ACHN (cell line): ENCODE measurements around the gene ZNF540.
"Not testable (repeated sequence)": the region's sequence is repeated elsewhere in the genome, so short reads cannot be mapped to it uniquely, and the experiment has no call there.

Source experiments
- DNase-seq: peaks from one replicate; pipeline ENCODE4 v3.0.0-alpha.2; 2015
- in situ Hi-C: cut with HindIII; loops from 2 replicates; pipeline ENCODE4 v1.10.0; 2017; ENCODE audit warnings: low sequenced_read_pairs, low pct_ligation_motif_present, low pct_unique_long_range_greater_than_20kb

The ZNF540 gene

GRCh38 chr19:37594304-37594981 lies at the start of gene ZNF540, which contains the start of gene ZNF571:
TSS of gene ZNF540 (plus strand) at chr19:37594876. CDS start at chr19:37598448, 3,572 bp downstream.
TSS of gene ZNF571 (minus strand) at chr19:37594792. CDS start at chr19:37586676, 8,116 bp downstream.
- DNase-seq = peak; percentile 86
- in situ Hi-C loops = no loop called here

- in situ Hi-C loops = no loop called here
- DNase-seq = no peak
Observed at GRCh38 chr19:37551129-37551993, 43.3 kb upstream of the ZNF540 start.

DNA sequence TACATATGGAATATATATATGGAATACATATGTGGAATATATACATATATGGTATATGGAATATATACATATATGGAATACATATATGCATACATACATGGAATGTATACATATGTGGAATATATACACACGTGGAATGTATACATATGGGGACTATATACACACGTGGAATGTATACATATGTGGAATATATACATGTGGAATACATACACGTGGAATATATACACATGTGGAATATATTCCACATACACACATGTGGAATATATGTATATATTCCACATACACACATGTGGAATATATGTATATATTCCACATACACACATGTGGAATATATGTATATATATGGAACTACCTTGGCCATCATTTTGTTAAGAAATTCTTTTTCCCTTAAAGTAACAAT lies 31.2 kb upstream of the ZNF540 start:
- in situ Hi-C loops = no loop called here

GRCh38 chr19:37564624-37565369 lies 29.9 kb upstream of the ZNF540 start:
- in situ Hi-C loops = no loop called here
- no peak for DNase-seq

More for the DNA sequence above, 31.2 kb upstream of the ZNF540 start:
- no peak for DNase-seq

DNA sequence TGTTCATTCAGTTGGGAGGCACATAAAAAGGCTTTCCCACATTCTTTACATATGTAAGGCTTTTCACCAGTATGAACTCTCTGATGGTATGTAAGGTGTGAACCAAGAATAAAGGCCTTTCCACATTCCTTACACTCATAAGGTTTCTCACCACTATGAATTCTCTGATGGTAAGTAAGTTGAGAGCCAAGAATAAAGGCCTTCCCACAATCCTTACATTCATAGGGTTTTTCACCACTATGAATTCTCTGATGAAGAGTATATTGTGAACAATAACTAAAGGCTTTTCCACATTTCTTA lies 29.4 kb upstream of the ZNF540 start:
- in situ Hi-C loops = no loop called here
- no peak for DNase-seq

GRCh38 chr19:37572203-37572602 lies 22.5 kb upstream of the ZNF540 start:
- DNase-seq = no peak
- in situ Hi-C loops = no loop called here

- in situ Hi-C loops = no loop called here
- DNase-seq = no peak
Observed at GRCh38 chr19:37583340-37583739, 11.3 kb upstream of the ZNF540 start.

GRCh38 chr19:37593996-37594303 lies 726 bp upstream of the ZNF540 start:
- in situ Hi-C loops = no loop called here
- DNase-seq = no peak

GRCh38 chr19:37594982-37595382 lies 306 bp downstream of the ZNF540 start:
- peak; percentile 1 for DNase-seq
- in situ Hi-C loops = no loop called here

DNA sequence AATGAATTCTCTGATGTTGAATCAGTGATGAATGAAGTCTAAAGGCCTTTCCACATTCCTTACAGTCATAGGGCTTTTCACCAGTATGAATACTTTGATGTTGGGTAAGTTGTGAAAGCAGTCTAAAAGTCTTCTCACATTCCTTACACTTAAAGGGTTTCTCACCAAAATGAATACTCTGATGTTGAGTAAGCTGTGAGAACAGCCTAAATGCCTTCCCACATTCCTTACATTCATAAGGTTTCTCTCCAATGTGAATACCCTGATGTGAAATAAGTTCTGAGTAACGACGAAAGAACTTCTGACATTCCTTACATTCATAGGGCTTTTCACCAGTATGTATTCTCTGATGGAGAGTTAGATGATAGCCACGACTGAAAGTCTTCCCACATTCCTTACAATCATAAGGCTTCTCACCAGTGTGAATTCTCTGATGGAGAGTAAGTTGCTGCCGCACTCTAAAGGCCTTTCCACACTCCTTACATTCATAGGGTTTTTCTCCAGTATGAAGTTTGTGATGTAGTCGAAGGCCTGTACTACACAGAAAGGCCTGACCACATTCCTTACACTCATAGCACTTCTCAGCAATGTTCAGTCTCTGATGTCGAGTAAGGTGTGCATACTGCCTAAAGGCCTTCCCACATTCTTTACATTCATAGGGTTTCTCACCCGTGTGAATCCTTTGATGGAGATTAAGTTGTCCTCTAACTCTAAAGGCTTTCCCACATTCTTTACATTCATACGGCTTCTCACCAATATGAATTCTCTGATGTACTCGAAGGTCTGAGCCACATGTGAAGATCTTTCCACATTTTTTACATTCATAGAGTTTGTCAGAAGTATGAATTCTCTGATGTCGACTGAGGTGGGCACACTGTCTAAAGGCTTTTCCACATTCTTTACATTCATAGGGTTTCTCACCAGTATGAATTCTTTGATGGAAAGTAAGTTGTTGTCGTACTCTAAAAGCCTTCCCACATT lies 40.7 kb downstream of the ZNF540 start:
- no peak for DNase-seq
- in situ Hi-C loops = no loop called here

DNA sequence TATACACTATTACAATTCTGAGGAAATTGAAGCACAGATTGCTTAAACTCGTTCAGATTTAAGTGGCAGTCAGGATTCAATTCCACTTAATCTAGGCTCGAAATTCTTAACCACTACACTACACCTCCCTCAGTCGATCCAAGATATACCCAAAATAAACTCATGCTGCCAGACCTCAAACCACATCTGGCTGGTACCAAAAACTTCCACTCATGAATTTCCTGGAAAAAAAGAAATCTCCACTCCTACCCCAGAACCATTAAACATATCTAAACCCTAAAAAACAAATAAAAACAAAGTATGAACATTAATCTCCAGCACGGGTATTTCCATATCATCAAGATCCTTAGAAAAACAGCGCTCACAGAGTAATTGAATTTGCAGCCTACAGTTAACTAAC lies 59.4 kb downstream of the ZNF540 start:
- in situ Hi-C loops = no loop called here
- no peak for DNase-seq

GRCh38 chr19:37654629-37655300 lies 60.1 kb downstream of the ZNF540 start:
- in situ Hi-C loops = no loop called here

GRCh38 chr19:37655301-37655688 lies 60.6 kb downstream of the ZNF540 start, which contains the start of gene ZFP30:
TSS of gene ZFP30 (minus strand) at chr19:37655465. CDS start at chr19:37647822, 7,643 bp downstream.
- in situ Hi-C loops = no loop called here
- peak; percentile 85 for DNase-seq

More at GRCh38 chr19:37654629-37655300, 60.1 kb downstream of the ZNF540 start:
- peak; percentile 43 for DNase-seq

- in situ Hi-C loops = no loop called here
- DNase-seq = peak; percentile 80
Observed at GRCh38 chr19:37655689-37656371, 61.2 kb downstream of the ZNF540 start.

DNA sequence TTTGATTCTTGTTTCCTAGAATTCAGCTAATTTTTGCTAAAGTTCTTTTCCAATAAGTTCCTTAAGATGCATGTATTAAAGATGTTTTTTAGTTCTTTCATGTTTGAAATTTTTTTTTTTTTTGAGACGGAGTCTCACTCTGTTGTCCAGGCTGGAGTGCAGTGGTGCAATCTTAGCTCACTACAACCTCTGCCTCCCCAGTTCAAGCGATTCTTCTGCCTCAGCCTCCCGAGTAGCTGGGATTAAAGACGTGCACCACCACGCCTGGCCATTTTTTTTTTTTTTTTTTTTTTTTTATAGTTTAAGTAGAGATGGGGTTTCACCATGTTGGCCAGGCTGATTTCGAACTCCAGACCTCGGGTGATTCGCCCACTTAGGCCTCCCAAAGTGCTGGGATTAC lies 62.5 kb downstream of the ZNF540 start:
- in situ Hi-C loops, DNase-seq: not testable (repeated sequence)
